Measurements from ENCODE around the gene TCF4.

Gene TCF4

DNA sequence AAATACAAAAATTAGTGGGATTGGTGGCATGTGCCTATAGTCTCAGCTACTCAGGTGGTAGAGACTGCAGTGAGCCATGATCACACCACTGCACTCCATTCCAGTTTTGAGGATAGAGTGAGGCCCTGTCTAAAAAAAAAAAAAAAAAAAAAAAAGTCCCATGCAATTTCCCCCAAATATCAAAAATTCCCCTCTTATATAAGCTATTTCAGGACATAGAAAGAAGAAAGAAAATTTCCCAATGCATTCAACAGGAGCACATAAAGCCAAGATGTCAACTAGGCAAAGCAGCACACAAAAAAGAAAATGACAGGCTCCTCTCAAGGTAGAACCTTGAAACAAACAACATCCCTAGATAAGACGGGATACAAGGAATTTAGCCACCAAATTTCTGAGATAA is 213.3 kb downstream of the TCF4 start:
- Histone ChIP-seq H4K8ac (ENCODE audit: low read depth, low read length) (no peak overlapping the region), H3K27me3 (ENCODE audit: insufficient read depth, low read length) (no peaks in the 10 kb centered on the region), H3K14ac (ENCODE audit: low read length) (no peak overlapping the region), H3K79me1 (ENCODE audit: low read length) (no peaks in the 10 kb centered on the region), H2BK12ac (ENCODE audit: low read length) (no peak overlapping the region), H2BK5ac (ENCODE audit: low read depth, low read length, poor library complexity) (no peak overlapping the region), H3K36me3 (ENCODE audit: control insufficient read depth in 1 of 2, insufficient read depth in 2 of 2, low read length in 2 of 2) (peaks cover 1 to 2% of the 10 kb centered on the region in 2 experiments), H3K18ac (ENCODE audit: low read length) (no peak overlapping the region), H3K27ac (ENCODE audit: low read depth, low read length) (no peak overlapping the region), H3K23ac (ENCODE audit: low read length) (no peak overlapping the region), H2AFZ (ENCODE audit: insufficient read depth, low read length, poor library complexity) (no peak overlapping the region), H3K4me3 (ENCODE audit: low read depth, low read length) (no peak overlapping the region), H3K4ac (ENCODE audit: low read depth, low read length) (no peak overlapping the region), H3K9me3 (ENCODE audit: insufficient read depth, low read depth, low read length) (no peaks in the 10 kb centered on the region), H3K4me1 (ENCODE audit: control insufficient read depth in 1 of 2, insufficient read depth in 2 of 2, low read length in 2 of 2) (no peaks in the 10 kb centered on the region), H3K4me2 (ENCODE audit: low read length) (no peak overlapping the region), H4K91ac (ENCODE audit: low read depth, low read length) (no peak overlapping the region), H4K12ac (ENCODE audit: low read depth, low read length) (no peak overlapping the region), H3K79me2 (ENCODE audit: control insufficient read depth, insufficient read depth, low read length, poor library complexity) (no peaks in the 10 kb centered on the region), H2AK5ac (ENCODE audit: low read length) (no peak overlapping the region), H3K9ac (ENCODE audit: low read length) (no peak overlapping the region), H2BK120ac (ENCODE audit: insufficient read depth, low read length, poor library complexity) (no peak overlapping the region)
- DNase-seq = no peak
- no CpG with 5 or more reads among the region's 1 CpG for WGBS (ENCODE audit: extremely low coverage, insufficient coverage, insufficient read length)

DNA sequence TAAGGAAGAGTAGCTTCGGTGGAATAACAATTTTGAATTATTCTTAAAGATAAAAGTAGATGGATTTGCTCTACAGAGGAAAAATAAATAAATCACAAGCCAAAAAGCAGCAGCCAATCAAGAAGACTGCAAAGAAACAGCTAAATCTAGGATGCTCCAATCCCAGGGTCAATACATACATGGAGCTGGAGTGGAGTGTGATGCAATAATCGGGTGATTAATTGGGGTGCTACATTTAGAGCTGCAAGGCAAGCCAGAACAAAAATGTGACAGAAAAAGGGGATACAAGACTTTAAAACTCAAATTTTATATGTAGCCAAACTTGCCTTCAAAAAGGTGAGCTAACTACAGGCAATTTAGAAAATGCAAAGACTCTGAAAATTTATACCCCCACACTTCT is 215.8 kb downstream of the TCF4 start:
- no peak for DNase-seq
- Histone ChIP-seq H2AK5ac (ENCODE audit: low read length) (no peak overlapping the region), H3K4me1 (ENCODE audit: control insufficient read depth in 1 of 2, insufficient read depth in 2 of 2, low read length in 2 of 2) (no peaks in the 10 kb centered on the region), H2BK120ac (ENCODE audit: insufficient read depth, low read length, poor library complexity) (no peak overlapping the region), H3K9ac (ENCODE audit: low read length) (no peak overlapping the region), H3K9me3 (ENCODE audit: insufficient read depth, low read depth, low read length) (no peaks in the 10 kb centered on the region), H3K27ac (ENCODE audit: low read depth, low read length) (no peak overlapping the region), H4K12ac (ENCODE audit: low read depth, low read length) (no peak overlapping the region), H2BK12ac (ENCODE audit: low read length) (no peak overlapping the region), H2BK5ac (ENCODE audit: low read depth, low read length, poor library complexity) (no peak overlapping the region), H3K23ac (ENCODE audit: low read length) (no peak overlapping the region), H3K14ac (ENCODE audit: low read length) (no peak overlapping the region), H4K8ac (ENCODE audit: low read depth, low read length) (no peak overlapping the region), H3K79me2 (ENCODE audit: control insufficient read depth, insufficient read depth, low read length, poor library complexity) (no peaks in the 10 kb centered on the region), H3K4me2 (ENCODE audit: low read length) (no peak overlapping the region), H3K27me3 (ENCODE audit: insufficient read depth, low read length) (no peaks in the 10 kb centered on the region), H4K91ac (ENCODE audit: low read depth, low read length) (no peak overlapping the region), H2AFZ (ENCODE audit: insufficient read depth, low read length, poor library complexity) (no peak overlapping the region), H3K4me3 (ENCODE audit: low read depth, low read length) (no peak overlapping the region), H3K18ac (ENCODE audit: low read length) (no peak overlapping the region), H3K4ac (ENCODE audit: low read depth, low read length) (no peak overlapping the region), H3K36me3 (ENCODE audit: control insufficient read depth in 1 of 2, insufficient read depth in 2 of 2, low read length in 2 of 2) (peaks cover 0 to 2% of the 10 kb centered on the region in 2 experiments), H3K79me1 (ENCODE audit: low read length) (no peaks in the 10 kb centered on the region)
- WGBS (ENCODE audit: extremely low coverage, insufficient coverage, insufficient read length) = no CpG with 5 or more reads among the region's 2 CpGs

DNA sequence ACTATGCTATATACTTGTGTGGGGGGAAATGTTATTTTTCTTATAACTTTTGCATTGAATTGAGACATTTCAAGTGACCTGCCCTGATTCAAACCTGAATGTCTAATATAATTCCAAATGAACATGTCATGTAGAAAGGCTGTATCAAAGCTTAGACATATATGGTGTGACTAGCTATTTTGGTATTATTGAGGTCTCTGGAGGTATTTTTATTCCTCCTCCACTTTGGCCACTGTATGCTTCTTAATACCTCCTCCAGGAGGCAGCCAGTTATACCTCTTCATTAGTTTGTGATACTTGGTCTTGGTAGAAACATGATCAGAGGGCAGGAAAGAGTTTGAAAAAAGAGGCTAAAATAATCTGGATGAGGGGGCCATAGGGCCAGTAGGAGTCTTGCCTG is 217.1 kb downstream of the TCF4 start:
- Histone ChIP-seq H3K9me3 (ENCODE audit: insufficient read depth, low read depth, low read length) (no peaks in the 10 kb centered on the region), H3K4me2 (ENCODE audit: low read length) (no peak overlapping the region)

DNA sequence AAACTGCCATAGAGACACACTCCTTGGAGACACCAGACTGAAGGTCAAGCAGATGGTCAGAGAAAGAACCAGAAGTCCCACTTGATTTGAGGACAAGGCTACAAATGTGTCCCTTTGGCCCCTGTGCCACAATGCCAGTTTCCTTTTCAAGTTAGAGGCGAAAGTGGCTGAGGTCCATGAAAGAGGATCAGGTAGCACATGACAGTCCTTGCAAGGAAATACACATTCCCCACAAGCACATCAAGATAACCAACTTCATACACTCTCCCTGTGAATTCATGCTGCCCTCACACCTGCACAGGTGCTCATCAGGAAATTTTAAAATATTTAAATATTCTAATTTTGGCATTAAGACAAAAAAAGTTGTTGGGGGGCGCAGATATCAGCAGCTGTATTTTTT is 218.6 kb downstream of the TCF4 start:
- H3K18ac ChIP-seq (ENCODE audit: low read length) = no peak overlapping the region
- no peak overlapping the region for H3K4me3 ChIP-seq (ENCODE audit: low read depth, low read length)
- no peak overlapping the region for H2BK120ac ChIP-seq (ENCODE audit: insufficient read depth, low read length, poor library complexity)
- no peaks in the 10 kb centered on the region for H3K4me1 ChIP-seq (ENCODE audit: control insufficient read depth in 1 of 2, insufficient read depth in 2 of 2, low read length in 2 of 2)
- no peak overlapping the region for H3K4me2 ChIP-seq (ENCODE audit: low read length)
- DNase-seq = no peak
- H3K9ac ChIP-seq (ENCODE audit: low read length) = no peak overlapping the region
- H3K9me3 ChIP-seq (ENCODE audit: insufficient read depth, low read depth, low read length) = no peaks in the 10 kb centered on the region
- H4K8ac ChIP-seq (ENCODE audit: low read depth, low read length) = no peak overlapping the region
- peaks cover 0 to 2% of the 10 kb centered on the region in 2 experiments for H3K36me3 ChIP-seq (ENCODE audit: control insufficient read depth in 1 of 2, insufficient read depth in 2 of 2, low read length in 2 of 2)
- H3K4ac ChIP-seq (ENCODE audit: low read depth, low read length) = no peak overlapping the region
- no peaks in the 10 kb centered on the region for H3K79me2 ChIP-seq (ENCODE audit: control insufficient read depth, insufficient read depth, low read length, poor library complexity)
- no peak overlapping the region for H3K27ac ChIP-seq (ENCODE audit: low read depth, low read length)
- no peak overlapping the region for H4K91ac ChIP-seq (ENCODE audit: low read depth, low read length)
- no peak overlapping the region for H2BK12ac ChIP-seq (ENCODE audit: low read length)
- H3K14ac ChIP-seq (ENCODE audit: low read length) = no peak overlapping the region
- H2BK5ac ChIP-seq (ENCODE audit: low read depth, low read length, poor library complexity) = no peak overlapping the region
- no peaks in the 10 kb centered on the region for H3K27me3 ChIP-seq (ENCODE audit: insufficient read depth, low read length)
- H4K12ac ChIP-seq (ENCODE audit: low read depth, low read length) = no peak overlapping the region
- no peak overlapping the region for H2AK5ac ChIP-seq (ENCODE audit: low read length)
- no CpG with 5 or more reads among the region's 2 CpGs for WGBS (ENCODE audit: extremely low coverage, insufficient coverage, insufficient read length)
- no peak overlapping the region for H3K23ac ChIP-seq (ENCODE audit: low read length)
- no peaks in the 10 kb centered on the region for H3K79me1 ChIP-seq (ENCODE audit: low read length)
- no peak overlapping the region for H2AFZ ChIP-seq (ENCODE audit: insufficient read depth, low read length, poor library complexity)

More for the DNA sequence above, 217.1 kb downstream of the TCF4 start:
- Histone ChIP-seq H2AK5ac (ENCODE audit: low read length) (no peak overlapping the region), H3K14ac (ENCODE audit: low read length) (no peak overlapping the region), H3K9ac (ENCODE audit: low read length) (no peak overlapping the region), H3K23ac (ENCODE audit: low read length) (no peak overlapping the region), H2BK5ac (ENCODE audit: low read depth, low read length, poor library complexity) (no peak overlapping the region), H2BK120ac (ENCODE audit: insufficient read depth, low read length, poor library complexity) (no peak overlapping the region), H3K4ac (ENCODE audit: low read depth, low read length) (no peak overlapping the region), H3K4me1 (ENCODE audit: control insufficient read depth in 1 of 2, insufficient read depth in 2 of 2, low read length in 2 of 2) (no peaks in the 10 kb centered on the region), H2BK12ac (ENCODE audit: low read length) (no peak overlapping the region), H4K91ac (ENCODE audit: low read depth, low read length) (no peak overlapping the region), H3K36me3 (ENCODE audit: control insufficient read depth in 1 of 2, insufficient read depth in 2 of 2, low read length in 2 of 2) (peaks cover 0 to 2% of the 10 kb centered on the region in 2 experiments), H2AFZ (ENCODE audit: insufficient read depth, low read length, poor library complexity) (no peak overlapping the region), H3K79me2 (ENCODE audit: control insufficient read depth, insufficient read depth, low read length, poor library complexity) (no peaks in the 10 kb centered on the region), H4K12ac (ENCODE audit: low read depth, low read length) (no peak overlapping the region), H3K27ac (ENCODE audit: low read depth, low read length) (no peak overlapping the region), H3K79me1 (ENCODE audit: low read length) (no peaks in the 10 kb centered on the region), H3K27me3 (ENCODE audit: insufficient read depth, low read length) (no peaks in the 10 kb centered on the region), H4K8ac (ENCODE audit: low read depth, low read length) (no peak overlapping the region), H3K18ac (ENCODE audit: low read length) (no peak overlapping the region), H3K4me3 (ENCODE audit: low read depth, low read length) (no peak overlapping the region)
- DNase-seq = no peak

Measured in trophoblast cell (in vitro differentiated cells and primary cell).